Activated CD8-positive, alpha-beta memory T cell treated with anti-CD3 and anti-CD28 coated beads for 24 hours (primary cell): ENCODE measurements around the gene ANKZF1.

Experiments used
- DNase-seq: peaks from one replicate; pipeline ENCODE4 v3.0.0-alpha.2; 2020

The ANKZF1 gene

GRCh38 chr2:219209236-219210195 is 20.1 kb upstream of the ANKZF1 start:
- no peak for DNase-seq

GRCh38 chr2:219210196-219210885 is 19.3 kb upstream of the ANKZF1 start:
- DNase-seq = no peak

- DNase-seq = no peak
Measured at GRCh38 chr2:219210886-219211362, 18.7 kb upstream of the ANKZF1 start.

GRCh38 chr2:219213026-219213415 is 16.6 kb upstream of the ANKZF1 start:
- no peak for DNase-seq

DNA sequence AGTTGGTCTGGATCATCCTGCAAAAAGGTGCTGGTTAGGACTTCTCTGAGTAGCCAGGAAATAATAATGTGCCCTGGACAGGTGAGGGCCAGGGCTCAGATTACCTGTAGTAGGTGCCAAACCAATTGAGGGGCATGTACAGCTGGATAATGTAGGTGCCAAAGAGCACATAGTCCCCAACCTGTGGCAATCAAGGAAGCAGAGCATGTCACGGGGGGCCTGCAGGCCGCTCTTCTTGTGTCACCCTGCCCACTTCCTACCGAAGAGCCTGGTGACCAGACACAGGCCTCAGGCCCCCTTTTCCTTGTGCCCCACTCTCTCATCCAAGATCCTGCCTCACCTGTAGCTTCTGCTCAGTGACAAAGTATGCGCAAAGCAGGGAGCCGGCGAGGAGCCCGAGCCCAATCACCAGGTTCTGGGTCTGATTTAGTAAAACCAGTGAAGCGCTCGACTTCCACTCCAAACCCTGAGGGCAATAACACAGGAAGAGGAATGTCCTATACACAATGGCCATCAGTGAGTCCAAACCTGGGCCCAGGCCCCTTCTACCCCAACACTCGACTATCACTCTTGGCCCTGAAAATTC is 16.0 kb upstream of the ANKZF1 start:
- DNase-seq = no peak

GRCh38 chr2:219214141-219214540 is 15.5 kb upstream of the ANKZF1 start:
- DNase-seq = no peak

DNA sequence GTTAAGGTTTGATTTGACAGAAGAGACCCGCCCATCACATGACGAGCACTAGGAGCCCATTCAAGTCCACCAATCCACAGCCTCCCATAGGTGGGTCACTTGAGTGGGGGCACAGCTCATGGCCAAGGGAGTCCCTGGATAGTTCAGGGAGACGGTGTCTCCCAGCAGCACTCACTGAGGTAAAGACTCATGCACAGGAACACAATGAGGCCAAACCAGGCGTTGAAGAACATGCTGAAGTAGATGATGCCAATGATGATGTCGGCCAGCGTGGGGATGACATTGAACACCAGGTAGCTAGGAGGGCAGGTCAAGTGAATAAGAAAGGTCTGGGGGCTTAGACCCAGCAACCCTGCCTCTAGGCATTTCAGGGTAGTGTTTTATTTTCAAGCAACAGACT is 14.8 kb upstream of the ANKZF1 start:
- DNase-seq = no peak

DNA sequence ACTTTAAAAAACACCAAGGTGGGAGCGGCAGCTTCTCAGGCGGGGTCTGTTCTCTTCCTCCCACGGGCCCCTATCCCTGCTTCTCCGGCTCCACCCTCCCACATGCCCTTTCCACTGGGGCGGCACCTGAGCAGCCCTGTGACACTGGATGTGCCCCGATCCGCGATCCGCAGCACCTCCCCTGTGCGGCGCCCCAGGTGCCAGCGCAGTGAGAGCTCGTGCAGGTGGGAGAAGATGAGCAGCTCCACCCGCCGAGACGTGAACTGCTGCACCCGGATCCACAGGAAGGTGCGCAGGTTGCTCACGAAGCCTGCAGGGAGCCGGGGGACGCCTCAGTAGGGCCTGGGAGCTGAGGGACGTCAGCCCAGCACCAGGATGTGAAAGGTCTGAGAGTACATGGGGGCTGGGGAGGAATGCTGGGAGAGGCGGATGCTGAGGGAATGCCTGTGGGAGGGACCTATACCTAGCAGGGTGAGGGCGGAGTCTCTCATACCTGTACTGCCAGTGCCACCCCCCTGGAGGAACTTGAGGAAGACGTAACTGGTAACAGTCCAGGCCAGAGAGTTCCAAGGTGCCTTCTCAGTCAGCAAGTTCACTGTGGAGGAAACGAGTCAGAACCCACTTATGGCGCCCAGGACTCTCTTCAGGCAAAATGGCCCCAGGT is 13.6 kb upstream of the ANKZF1 start:
- no peak for DNase-seq

DNA sequence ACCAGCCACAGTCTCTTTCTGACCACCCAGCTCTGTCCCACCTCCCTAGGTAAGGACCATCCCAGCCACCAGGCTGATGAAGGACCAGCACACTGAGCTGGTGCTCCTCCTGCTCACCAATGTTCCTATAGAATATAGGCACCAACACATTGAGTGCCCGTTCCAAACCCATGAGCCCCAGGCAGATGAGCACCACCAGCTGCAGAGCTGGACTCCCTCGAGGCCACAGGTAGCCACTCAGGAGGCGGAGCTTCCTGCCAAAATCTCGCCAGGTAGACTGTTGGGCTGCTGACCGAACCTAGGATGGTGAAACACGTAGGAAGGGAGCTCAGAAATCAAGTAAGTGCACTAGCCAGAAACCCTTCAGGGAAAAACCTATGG is 13.1 kb upstream of the ANKZF1 start:
- no peak for DNase-seq

DNA sequence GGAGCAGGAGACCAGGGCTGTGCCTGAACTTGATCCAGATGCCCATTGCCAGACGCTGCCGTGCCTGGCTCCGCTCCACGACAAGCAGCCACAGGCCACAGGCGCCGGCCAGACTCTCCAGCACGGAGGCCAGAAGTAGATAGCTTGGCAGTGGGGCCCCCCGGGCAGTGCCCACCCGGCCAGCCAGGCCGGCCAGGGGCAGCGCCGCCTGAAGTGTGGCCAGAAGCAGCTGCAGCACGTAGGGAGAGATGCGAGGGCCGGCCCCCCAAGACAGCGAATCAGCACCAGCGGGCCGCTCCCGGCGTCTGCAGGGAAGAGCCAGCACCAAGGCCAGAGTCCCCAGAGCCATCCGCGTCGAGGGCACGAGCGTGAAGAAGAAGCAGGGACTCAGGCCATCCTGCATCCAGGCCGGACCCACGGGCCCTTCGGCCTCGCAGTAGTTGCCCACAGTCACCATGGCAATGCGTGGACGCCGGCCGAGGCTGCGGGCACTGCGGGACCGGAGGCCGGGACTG is 11.3 kb upstream of the ANKZF1 start:
- DNase-seq = no peak

DNA sequence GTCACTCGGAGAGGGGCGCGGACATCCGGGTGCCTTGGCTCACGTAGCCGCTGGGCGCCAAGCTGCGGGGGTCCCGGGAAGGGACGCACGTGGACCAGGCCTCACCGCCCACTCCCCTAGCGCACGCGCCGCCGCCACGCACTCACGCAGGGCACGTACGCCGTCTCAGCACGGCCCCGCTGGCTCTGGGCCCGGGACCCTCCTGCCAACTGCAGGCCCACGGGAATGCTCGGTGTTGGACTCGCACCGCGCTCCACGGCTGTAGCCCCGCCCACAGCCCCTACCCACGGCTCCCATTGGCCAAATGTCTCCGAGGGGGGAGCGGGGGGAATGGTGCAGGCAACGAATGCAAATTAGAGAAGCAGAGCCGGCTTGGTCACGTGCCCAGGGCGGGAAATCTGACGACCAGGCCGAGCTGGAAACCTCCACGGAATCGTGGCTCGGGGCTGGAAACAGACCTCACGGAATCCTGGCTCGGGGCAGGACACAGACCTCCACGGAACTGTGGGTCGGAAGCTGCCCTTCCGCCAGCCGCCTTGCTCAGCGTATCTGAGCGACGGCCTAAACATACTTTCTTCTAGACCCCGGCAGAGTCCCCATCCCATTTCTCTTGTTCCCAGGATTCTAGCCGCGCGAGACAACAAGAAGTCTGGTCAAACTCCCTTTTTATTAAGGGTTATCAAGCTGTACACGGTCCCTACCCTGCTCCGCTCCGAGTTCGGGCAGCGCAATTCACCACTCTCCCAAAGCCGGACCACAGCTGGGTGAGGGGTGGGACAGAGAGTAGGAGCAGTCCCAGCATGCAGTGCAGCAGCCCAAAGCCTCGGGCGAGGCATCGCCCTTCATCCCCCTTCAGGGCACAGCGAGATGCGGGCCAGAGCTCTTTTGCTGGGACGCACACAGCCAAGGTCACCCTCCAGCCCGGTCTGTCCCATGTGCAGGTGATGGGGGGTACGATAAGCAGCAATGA is 10.6 kb upstream of the ANKZF1 start, which contains the start of gene ABCB6:
Gene ABCB6 (minus strand): TSS at position 227 of the 970 bp plus-strand sequence. CDS start 285 bp downstream, outside the sequence.
- peak; percentile 93 for DNase-seq

DNA sequence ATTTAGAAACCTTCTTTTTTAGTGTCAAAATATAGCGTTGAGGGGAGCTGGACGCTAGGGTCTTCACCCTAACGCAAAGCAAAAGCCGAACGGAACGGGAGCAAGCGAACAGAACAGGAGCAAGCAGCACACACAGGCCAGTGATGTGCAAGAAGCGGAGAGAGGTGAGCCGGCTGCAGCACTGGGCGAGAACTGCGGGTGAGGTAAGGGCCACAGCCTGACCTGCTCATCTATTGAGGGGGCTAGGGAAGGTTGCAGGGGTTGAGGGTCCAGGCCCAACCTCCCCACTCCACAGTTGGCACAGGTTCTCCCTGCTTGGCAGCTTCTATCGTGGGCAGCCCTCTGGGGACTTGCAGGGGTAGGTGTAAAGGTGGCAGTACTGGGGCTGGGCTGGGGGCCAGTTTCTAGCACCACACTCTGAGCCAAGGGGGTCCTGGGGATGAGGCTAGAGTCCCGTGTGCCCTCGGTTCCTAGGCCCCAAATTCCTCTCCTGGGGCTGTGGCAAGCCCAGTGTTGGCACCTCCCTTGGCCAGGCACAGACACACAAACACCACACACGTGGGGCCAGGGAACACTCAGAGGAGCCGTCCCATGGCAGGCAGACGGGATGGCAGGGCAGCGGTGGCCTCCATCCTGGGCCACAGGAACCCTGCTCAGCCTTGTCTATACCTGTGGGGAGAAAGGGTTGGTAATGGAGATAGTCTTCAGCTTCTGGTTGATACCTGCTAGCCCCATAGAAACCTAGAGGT is 9.6 kb upstream of the ANKZF1 start:
- DNase-seq = no peak

- no peak for DNase-seq
Measured at GRCh38 chr2:219220652-219221402, 8.8 kb upstream of the ANKZF1 start.

GRCh38 chr2:219221957-219222518 is 7.6 kb upstream of the ANKZF1 start:
- no peak for DNase-seq

GRCh38 chr2:219223831-219224610 is 5.6 kb upstream of the ANKZF1 start:
- no peak for DNase-seq

DNA sequence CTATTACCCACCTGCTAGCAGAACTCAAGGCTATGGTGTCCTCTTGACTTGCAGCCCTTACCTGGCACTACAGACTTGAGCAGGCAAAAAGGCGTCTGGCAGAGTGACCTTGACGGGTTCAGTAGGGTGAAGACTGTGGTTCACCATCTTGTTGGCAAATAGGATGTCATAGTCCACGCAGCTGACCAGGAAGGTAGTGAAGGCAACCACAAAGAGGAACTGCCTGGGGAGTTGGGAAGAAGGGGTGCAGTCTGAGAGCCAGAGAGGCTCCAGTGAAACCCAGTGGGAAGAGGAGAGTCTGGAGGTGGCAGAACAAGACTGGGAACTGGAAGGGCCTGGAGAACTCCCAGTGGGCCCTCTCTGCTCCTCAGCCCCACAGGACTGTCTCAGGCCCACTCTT is 4.3 kb upstream of the ANKZF1 start:
- DNase-seq = no peak

DNA sequence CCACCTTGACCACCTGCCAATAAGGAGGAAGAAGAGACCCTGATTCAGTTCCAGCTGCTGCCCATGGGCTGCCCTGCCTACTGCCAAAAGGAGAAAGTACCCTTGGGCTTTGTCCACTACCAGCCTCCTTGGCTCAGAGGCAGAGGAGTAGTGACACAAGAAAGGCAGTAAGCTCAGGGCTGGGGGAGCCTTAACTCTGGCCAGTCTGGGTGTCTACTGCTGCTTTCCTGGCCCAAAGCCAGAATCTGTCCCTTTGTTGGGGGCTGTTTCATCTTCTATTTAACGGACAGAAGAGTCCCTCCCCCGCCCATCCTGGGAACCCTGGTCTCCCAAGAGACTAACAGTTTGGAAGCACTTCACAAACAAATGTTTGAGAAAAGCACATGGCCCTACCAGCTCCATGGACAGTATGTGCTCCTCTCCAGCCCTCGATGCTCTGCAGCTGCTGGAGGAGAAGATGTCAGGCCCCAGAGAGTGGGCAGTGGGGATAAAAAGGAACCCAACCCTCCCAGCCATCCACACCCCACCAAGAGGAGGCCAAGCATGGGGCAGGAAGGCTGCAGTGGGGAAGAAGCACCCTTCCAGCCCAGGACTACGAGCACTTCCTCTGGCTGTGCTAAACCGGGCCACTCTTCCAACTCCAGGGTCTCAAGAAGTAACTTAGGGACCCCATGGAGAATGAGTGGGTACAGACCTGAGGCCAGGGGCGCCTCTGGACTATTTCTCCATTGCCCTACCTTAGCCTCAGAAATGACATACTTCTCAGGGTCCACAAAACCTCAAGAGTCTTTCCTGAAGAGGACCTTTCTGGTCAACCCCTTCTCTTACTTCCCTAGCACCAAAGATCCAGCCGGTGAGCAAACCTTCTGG is 1.3 kb upstream of the ANKZF1 start:
- no peak for DNase-seq

GRCh38 chr2:219228911-219229304 is 698 bp upstream of the ANKZF1 start:
- DNase-seq = no peak
